UCSD-AML1 (cell line): ENCODE results near the gene CCDC127.
"Not testable (repeated sequence)": the region's sequence is repeated elsewhere in the genome, so short reads cannot be mapped to it uniquely, and the experiment has no call there.

Experiments used
- DNase-seq: peaks from one replicate; lab custom pipeline; 2025; ENCODE audit not compliant: unreplicated experiment; lab: John Stamatoyannopoulos, UW

CCDC127 gene

DNA sequence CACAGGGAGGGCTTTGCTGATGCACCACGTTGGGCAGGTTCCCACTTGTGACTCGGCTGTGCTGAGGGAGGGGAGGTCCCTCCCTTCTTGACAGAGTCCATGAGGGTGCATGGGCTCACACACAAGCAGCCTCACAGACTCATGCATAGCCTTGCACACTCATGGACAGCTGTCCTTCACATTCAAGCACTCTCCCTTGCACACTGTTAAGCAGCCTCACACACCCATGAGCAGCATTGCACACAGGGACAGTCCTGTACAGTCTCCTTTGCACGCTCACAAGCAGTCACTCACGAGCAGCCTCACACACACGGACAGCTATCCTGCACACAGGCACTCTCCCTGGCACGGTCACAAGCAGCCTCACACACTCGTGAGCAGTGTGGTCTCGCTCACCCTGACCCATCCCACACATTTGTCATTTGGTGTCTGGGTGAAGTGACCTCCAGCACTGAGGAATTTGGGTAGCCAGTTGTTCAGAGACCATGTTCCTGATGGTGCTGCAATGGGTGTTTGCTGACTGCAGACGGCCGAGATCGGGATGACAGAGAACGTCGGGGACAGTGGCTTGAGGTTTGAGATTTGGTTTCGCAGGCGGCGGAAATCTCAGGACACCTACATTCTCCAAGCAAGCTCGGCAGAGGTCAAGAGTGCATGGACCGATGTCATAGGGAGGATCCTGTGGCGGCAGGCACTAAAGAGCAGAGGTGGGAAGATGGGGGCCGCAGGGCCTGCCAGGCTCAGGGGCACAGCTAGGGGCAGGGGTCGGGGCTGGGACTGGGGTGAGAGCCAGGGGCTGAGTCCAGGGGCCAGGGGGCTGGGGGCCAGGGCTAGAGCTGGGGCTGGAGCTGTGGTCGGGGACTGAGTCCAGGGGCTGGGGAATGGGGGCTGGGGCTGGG, 44.3 kb downstream of the CCDC127 start:
- no peak for DNase-seq

DNA sequence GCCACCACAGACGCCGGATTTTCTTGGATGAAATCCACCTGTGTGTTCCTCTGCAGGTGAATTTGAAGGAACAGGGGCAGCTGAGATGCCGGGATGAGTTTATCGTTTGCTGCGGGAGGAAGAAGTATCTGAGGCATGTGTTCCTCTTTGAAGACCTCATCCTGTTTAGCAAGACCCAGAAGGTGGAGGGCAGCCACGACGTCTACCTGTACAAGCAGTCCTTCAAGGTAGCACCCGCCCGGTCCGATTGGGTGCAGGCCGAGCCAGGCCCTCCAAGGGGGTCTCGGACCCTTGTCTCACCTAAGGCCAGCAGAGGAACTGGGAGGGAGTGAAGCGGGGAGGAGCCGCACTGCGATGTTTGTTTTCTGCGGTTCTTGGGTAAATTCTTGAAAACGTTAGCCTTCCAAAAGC, 45.1 kb downstream of the CCDC127 start:
- no peak for DNase-seq

DNA sequence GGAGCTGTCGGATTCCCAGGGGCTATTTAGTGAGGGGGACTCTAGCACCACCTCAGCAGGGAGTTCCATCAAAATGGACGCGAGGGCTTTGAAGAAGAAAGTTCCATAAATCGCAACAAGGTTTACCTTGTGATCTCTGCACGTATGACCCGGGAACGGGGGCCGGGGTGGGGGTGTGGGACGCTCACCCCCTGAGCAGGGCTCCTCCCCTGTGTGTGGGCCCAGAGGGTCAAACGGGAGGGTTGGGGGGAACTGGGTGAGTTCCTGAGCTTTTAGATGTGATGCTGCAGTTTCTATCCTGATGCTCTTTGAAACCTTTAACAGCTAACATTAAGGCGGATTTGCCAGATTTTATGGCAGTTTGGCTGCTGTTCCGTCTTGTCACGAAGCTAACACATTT, 45.5 kb downstream of the CCDC127 start:
- DNase-seq, result no peak

DNA sequence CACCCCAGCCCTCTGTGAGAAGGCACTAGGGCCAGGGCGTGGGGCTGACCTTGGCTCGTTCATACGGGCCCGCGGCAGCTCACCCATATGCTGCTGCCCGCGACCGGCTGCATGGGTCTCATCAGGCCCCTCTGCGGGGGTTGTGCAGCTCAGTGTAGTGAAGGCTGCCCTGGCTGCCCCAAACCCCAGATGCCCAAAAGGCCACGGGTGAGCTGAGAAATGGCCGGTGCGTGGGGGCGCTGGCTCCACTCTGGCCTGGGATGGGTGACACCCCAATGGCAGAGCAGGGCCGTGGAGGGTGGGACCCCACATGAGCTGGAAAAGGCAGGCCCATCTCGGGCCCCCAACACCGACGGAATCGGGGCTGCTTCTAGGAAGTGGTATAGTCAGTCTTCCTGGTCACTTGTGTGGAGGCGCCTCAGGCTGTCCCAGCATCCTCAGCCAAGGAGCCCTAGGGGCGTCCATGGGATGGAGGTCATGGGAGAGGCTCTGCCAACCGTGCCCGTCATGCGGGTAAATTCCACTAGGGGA, 46.1 kb downstream of the CCDC127 start:
- no peak for DNase-seq

DNA sequence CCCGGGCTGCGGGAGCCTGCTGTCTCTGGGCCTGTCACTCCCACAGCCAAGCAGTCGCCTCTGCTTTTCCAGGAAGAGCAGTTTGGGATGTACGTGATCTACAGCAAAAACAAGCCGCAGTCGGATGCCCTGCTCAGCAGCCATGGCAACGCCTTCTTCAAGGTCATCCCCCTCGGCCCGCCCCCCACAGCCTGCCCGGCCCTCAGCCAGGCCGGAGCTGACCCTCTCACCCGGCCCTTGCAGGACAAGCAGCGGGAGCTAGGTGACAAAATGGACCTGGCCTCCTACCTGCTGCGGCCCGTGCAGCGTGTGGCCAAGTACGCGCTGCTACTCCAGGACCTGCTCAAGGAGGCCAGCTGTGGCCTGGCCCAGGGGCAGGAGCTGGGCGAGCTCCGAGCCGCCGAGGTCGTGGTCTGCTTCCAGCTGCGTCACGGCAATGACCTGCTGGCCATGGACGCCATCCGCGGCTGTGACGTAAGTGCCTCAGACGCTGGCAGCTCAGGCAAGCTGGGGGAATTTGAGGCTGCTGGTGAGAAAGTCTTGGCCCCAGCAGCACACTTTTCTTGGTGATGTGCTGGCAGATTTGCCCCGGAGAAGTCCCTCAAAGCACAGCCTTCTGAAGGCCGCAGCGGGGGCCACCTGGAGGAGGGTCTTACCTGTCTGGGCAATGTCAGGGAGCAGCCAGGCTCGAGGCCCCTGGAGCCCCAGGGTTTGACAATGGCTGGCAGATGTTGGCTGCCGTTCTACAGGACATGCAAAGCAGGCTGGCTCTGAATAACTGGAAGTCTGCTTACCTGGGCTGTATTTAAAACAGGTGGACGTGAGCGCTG, 46.8 kb downstream of the CCDC127 start:
- no peak for DNase-seq

DNA sequence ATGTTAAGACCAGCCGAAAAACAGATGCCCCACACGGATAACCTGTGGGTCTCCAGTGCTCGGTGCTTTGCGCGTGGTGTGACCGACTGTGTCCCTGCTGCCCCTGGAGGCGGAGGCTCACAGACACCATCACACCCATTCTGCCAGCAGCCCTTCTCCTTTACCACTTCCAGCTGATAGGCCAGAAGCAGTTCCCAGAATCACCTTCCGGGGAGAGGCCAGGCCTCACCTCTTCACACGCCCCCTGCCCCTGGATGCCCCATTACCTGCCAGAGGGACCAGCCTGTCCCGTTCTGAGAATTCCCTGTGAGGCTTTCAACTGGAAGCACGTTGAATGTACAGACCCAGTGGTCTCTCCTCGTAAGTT, 48.2 kb downstream of the CCDC127 start:
- no peak for DNase-seq

DNA sequence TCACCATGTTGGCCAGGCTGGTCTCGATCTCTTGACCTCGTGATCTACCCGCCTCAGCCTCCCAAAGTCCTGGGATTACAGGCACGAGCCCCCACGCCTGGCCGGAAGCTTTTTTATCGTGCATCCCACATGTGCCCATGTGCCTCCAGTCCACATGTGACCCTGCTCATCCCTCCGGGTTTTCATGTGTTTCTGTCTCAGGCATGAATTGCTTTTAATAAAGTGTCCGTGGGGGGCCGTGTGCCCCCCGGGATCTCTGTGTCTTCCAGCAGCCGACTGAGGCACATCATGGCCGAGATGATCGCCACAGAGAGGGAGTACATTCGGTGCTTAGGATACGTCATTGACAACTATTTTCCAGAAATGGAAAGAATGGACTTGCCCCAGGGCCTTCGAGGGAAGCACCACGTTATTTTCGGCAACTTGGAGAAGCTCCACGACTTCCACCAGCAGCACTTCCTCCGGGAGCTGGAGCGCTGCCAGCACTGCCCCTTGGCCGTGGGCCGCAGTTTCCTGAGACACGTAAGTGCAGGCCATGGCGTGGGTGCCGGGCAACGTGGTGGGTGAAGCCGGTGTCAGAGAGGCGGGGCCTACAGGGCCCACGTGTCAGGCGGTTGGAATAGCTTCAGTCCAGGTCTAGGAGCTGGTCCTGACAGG, 48.8 kb downstream of the CCDC127 start:
- peak; percentile 92 for DNase-seq

DNA sequence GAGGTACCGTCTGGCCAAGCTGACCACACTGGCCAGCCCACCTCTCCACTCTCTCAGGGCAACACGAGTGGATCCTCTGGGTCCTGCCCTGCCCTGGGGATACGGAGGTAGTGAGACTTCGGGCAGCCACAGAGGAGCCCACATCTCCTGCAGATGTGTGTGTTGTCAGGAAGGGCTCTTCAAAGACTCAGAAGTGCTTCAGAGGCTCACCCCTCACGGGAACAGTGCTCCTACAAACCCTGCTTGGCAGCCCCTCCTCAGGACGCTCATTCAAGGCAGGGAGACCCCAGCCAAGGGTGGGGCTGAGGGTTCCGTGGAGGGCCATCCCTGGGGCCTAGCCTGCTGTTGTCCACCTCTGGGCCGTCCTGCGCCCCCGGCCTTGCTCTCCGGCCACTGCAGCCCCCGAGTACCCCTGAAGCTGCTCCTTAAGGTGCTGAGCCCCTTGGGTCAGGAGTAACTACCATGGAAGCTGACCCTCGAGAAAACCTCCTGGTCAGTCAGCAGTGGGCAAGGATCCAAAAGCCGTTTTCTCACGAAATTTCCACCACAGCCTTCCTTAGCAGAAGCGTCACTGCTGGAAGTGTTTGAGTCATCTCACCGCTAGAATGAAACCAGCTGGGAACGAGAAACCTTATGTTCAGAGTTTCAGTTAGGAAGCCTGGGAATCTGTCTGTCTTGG, 49.8 kb downstream of the CCDC127 start:
- DNase-seq, result no peak

DNA sequence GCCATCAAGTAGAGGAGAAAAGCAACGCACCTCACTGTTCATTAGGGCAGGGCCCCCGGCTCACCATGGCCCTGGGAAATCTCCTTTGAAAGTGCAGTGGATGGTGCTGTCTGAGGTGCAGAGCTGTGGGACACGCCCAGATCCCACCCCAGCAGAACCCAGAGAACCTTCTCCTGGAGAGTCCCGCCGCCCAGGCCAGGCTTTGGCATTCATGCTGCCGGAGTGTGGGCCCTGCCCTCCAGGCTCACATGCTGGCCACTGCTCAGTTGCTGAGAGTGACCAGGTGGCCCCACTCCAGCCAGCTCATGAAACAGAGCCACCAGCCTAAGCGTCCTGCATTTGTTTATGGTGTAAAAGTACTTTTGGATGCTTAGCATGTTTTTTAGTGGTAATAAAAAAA, 50.4 kb downstream of the CCDC127 start:
- DNase-seq, result no peak

DNA sequence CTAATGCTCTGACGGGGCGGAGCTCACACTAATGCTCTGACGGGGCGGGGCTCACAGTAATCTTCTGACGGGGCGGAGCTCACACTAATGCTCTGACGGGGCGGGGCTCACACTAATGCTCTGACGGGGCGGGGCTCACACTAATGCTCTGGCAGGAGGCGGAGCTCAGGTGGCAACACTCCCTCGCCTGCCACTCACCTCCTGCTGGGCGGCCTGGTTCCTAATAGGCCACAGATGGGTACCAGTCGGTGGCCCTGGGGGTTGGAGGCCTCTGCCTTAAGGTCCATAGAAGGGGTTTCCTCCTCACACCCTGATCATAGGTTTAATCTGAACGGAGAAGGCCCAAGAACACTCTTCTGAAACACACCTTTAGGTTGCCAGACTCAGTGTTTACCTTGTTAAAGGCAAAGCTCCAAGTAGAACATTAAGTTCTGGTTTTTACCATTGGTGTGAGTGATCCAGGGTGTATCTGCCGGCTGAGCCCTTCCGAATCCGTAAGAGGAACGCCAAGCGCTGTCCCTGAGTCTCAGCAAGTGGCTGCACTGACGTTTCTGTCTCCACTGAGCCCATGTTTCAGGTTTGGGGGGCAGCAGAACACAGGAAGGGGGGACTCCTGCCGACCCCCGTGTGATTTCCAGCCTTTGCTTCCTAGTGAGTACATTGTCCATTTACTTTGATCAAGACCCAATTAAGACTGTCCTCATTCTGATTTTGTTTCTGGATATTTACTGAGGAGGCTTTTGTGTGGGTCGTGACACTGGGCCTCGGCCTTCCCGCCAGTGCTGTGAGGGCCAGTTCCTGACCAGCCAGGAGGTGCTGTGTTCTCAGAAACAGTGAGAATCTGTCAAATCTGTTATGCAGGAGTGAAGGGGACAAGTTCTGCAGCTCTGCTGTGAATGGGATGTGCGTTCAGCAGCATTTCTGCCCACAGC, 51.2 kb downstream of the CCDC127 start:
- no peak for DNase-seq

DNA sequence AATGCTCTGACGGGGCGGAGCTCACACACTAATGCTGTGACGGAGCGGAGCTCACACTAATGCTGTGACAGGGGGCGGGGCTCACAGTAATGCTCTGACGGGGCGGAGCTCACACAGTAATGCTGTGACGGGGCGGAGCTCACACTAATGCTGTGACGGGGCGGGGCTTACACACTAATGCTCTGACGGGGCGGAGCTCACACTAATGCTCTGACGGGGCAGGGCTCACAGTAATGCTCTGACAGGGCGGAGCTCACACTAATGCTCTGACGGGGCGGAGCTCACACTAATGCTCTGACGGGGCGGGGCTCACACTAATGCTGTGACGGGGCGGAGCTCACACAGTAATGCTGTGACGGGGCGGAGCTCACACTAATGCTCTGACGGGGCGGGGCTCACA, 53.2 kb downstream of the CCDC127 start:
- not testable (repeated sequence) for DNase-seq

DNA sequence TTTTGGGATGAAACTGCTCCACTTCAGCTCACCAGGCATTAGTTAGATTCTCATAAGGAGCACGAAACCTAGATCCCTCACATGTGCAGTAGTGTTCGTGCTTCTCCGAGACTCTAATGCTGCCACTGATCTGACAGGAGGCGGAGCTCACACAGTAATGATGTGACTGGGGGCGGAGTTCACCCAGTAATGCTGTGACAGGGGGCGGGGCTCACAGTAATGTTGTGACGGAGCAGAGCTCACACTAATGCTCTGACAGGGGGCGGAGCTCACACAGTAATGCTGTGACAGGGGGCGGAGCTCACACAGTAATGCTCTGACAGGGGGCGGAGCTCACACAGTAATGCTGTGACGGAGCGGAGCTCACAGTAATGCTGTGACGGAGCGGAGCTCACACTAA, 53.7 kb downstream of the CCDC127 start:
- DNase-seq, result no peak

DNA sequence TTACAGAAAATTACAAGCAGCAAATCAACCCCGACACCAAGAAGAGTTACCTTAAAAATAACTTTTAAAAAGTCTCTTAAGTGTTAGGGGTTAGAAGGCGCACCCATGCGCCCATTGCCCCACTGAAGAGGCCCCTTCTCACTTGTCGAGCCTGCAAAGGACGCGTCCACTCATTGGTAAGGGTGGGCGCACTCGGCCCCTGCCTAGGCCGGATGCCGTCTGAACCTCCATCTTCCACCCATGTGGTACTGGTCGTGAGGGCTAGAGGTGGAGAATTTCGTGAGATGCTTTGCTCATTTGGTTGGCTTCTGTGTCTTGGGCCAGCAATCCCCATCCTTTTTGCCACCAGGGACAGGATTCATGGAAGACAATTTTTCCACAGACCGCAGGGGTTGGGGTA, 54.1 kb downstream of the CCDC127 start:
- DNase-seq, result no peak

DNA sequence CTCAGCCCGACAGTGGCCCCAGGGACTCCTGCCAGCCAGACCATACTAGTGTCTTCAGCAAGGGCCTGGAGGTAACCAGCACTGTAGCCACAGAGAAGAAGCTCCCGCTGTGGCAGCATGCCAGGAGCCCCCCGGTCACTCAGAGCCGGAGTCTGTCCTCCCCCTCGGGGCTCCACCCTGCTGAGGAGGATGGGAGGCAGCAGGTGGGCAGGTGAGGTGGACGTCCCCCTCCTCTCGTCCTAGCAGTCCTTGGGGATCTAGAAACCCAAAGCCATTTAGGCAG, 54.7 kb downstream of the CCDC127 start:
- no peak for DNase-seq

DNA sequence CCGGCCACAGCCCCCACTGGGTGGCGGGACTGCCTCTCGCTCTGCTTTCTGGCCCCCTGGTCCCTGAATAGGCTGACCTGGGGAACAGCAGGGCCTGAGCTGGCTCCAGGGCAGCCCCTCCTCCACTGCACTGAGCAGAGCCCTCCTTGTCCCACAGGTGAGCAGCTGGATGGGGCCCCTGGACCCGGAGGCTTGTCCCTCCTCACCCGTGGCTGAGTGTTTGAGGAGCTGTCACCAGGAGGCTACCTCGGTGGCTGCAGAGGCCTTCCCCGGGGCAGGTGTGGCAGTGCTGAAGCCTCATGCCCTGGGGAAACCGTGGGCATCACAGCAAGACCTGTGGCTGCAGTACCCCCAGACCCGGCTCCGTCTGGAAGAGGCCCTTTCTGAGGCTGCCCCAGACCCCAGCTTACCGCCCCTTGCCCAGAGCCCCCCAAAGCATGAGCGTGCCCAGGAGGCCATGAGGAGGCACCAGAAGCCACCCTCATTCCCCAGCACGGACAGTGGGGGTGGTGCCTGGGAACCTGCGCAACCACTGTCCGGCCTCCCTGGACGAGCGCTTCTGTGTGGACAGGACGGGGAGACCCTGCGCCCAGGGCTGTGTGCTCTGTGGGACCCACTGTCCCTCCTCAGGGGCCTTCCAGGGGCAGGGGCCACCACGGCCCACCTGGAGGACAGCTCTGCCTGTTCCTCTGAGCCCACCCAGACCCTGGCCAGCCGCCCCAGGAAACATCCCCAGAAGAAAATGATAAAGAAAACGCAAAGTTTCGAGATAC, 55.2 kb downstream of the CCDC127 start:
- no peak for DNase-seq

DNA sequence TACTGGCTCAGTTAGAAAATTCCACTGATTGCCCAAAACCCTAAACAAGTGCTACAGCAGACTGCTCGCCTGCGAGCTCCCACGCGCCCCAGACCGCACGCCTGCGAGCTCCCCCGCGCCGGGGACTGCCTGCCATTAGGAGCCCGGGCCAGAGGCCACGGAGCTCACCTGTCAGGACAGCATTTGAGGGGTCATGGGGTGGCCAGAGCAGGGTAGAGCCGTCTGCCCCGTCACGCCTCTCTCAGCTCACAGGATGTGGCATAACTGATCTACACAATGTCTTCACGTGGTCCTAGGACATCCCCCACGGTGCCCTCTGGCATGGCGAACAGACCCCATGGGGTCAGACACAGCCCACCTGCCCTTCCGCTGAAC, 55.8 kb downstream of the CCDC127 start:
- no peak for DNase-seq

DNA sequence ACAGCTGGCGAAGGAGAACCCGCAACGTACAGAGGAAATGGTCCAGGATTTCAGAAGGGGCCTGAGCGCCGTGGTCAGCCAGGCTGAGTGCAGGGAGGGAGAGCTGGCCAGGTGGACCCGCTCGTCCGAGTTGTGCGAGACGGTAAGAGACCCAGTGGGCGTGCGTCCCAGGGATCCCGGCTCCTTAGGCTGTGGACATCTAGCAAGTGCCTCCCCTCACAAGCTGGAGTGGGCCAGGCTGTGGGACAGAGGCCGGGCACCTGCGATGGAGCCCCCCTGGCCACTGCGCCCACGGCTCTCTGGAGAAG, 56.2 kb downstream of the CCDC127 start:
- DNase-seq, result no peak

DNA sequence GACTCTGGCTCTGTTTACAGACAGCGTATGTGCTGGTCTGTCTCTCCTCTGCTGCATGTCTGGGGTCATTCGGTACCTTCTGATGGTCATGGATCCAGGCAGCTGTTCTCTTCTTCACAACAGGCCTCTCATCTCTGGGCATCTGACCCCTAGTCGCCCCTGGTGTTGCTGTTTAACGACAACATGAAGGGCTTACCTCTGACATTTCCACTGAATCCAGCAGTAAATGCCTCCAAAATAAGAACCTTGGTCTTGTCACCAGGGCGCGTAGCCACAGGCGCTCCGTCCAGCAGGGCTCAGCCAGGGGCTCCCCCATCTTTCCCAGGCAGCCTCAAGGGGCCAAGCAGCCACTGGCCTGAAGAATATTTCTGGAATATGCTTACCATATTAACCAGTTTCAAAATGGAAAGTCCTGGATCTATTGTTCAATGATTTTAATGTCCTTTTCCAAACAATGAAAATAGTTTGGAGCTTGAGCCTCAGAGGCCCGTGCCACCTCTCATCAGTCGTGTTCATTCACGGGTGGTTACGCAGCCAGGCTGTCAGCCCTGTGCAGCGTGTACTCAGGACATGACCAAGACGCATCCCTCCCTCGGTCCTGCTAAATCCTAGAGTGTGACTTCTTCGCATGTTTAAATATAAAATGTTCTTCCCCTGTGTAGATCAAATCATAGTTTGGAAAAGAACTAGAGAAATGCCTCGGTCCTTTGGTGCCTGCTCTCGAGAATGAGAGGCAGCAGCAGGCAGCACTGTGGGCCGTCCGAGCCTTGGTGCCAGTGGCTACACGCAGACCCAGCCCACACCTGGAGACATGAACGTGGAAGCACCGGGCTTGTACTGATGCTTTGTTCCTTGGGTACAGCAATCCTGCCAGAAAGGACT, 56.8 kb downstream of the CCDC127 start:
- DNase-seq, result no peak

DNA sequence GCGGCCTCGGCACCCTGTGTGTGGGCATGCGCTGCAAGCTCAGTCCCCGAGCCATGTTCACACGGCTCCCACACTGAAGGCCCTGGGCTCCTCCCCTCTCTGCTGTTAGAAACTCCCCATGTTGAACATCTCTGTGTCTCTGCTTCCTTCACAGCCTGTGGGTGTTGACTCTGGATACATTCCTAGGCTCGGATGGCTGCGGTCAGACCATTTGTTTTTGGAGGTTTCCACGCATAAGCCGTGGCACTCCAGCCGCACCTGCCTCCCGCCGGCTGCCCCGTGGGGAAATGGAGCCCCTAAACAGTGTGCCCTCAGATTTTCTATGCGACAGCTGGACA, 57.8 kb downstream of the CCDC127 start:
- no peak for DNase-seq
